ENCODE data around the gene COX6A2.
"Not testable (repeated sequence)": the region's sequence is repeated elsewhere in the genome, so short reads cannot be mapped to it uniquely, and the experiment has no call there.

Gene COX6A2

GRCh38 chr16:31461921-31462804 lies 34.0 kb upstream of the COX6A2 start:
- no peak for DNase-seq (ENCODE audit: low spot score)

DNA sequence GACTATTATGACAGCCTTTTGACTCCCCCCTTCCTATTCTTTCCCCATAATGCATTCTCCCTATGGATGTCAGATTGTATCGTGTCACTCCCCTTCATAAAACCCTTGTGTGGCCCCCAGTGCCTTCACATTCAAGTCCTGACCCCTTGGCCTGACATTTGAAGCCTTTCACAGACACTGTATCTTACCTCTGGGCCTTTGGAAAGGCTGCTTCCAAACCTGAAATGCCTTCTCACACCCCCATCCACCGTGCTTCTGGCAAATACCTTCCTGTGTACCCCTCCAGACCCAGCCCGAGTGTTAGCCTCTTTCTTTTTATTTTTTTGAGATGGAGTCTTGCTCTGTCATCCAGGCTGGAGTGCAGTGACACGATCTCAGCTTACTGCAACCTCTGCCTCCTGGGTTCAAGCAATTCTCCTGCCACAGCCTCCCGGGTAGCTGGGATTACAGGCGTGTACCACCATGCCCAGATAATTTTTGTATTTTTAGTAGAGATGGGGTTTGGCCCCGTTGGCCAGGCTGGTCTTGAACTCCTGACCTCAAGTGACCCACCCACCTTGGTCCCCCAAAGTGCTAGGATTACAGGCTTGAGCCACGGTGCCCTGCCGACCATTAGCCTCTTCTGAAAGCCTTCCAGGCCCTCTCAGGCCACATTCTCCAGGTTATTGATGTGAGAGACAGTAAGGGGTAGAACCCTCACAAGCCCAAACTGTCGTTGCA lies 33.2 kb upstream of the COX6A2 start:
- no peak for DNase-seq (ENCODE audit: low spot score)

DNA sequence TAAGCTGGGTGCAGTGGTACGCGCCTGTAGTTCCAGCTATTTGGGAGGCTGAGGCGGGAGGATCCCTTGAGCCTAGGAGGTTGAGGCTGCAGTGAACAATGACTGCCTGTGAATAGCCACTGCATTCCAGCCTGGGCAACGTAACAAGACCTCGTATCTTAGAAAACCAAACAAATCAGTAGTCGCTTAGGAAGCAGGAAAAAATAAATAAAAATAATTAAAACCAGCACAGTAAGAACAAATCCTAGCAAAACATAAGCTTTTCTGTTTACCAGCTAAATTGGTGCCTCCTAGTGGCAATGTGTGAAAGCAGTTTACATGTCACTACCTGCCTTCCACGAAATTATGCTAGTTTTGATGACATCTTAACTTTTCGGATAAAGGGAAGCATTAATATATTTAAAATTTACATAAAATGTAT lies 32.4 kb upstream of the COX6A2 start:
- peak; percentile 36 for DNase-seq (ENCODE audit: low spot score)

DNA sequence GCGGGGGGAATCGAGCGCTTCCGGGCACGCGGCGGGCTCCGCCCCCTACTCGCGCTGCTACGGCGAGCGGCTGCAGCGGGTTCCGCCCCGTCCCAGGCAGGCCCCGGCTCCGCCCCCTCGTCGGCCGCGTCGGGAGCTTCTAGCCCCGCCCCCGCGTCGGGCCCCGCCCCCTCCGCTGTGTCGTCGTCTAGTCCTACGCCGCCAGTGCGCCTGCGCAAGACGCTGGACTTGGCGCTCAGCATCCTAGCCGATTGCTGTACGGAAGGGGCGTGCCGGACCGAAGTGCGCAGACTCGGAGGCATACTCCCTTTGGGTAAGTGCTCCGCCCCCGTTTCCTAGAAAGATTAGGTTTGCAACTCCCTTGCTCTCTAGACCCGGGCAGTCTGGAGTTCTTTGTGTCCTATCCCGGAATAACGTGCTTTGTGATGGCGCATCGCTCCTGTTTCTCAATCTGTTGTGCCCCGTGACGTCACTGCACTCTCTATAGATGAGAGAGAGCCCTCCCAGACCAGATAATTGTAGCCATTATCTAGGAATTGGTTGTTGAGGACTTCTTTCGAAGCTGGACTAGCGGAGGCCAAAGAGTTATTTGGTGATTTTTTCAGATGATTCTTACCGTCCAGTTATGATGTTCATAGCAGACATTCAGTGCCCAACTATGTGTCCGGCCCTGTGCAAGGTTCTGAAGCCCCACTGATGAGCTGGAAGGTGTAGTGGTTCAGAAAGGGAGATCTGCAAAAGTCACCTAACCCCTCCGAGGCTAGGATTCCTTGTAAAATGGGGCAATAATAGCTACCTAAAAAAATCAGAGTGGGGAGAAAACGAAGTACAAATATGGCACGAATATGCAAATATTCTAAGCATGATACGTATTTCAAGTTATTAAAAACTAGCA lies 31.8 kb upstream of the COX6A2 start:
- peak; percentile 98 for DNase-seq (ENCODE audit: low spot score)

- peak; percentile 92 for DNase-seq (ENCODE audit: low spot score)
Measured at GRCh38 chr16:31458844-31459686, 30.9 kb upstream of the COX6A2 start, which contains the start of gene ARMC5. TSS of gene ARMC5 (plus strand) at chr16:31459501. CDS start at chr16:31459525, 24 bp downstream.

GRCh38 chr16:31458073-31458843 lies 30.1 kb upstream of the COX6A2 start:
- peak; percentile 58 for DNase-seq (ENCODE audit: low spot score)

GRCh38 chr16:31456988-31457360 lies 28.8 kb upstream of the COX6A2 start:
- no peak for DNase-seq (ENCODE audit: low spot score)

- no peak for DNase-seq (ENCODE audit: low spot score)
Measured at GRCh38 chr16:31455601-31456314, 27.6 kb upstream of the COX6A2 start.

GRCh38 chr16:31453255-31454204 lies 25.4 kb upstream of the COX6A2 start:
- DNase-seq (ENCODE audit: low spot score), result peak; percentile 28

DNA sequence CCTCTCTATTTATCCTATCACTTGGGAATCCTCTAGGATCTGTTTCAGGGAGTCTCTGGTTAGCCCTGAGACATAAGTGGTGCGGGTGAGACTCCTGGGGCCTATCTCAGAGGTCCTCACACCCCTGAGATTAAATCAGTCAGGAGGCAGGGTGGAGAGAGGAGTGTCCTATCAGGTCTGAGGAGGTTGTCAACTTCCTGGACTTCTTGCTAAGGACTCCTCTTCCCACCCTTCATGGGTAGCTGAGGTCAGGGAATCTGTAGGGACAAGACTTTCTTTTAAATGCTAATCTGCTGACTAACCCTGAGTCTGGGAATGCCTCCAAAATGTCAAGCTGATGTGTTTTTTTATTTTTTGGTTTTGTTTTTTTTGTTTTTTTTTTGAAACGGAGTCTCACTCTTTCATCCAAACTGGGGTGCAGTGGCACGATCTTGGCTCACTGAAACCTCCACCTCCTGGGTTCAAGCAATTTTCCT lies 24.5 kb upstream of the COX6A2 start:
- peak; percentile 79 for DNase-seq (ENCODE audit: low spot score)

DNA sequence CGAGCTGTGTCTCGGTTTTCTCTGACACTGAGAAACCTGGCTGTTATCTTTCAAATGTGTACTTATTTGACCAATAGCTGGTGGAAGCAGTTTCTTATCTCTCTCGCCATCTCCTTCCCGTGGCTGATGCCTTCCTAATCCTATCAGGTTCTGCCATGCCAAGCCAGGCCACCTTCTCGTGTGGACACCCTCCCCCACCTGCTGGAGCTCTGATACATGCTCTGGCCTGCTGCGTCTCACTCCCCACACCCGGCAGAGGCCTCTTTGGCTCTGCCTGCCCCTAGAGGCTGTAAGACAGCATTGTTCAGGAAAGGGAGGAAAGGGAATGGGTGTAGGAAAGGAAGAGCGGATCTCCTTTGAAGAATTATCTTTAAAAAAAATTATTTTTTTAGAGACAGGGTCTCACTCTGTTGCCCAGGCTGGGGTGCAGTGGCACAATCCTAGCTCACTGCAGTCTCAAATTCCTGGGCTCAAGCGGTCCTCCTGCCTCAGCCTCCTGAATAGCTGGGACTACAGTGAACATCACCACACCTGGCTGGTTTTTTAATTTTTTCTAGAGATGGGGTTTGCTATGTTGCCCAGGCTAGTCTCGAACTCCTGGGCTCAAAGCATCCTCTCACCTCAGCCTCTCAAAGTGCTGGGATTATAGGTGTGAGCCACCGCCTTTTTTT lies 23.7 kb upstream of the COX6A2 start:
- DNase-seq (ENCODE audit: low spot score), result peak; percentile 76

GRCh38 chr16:31451201-31451600 lies 23.0 kb upstream of the COX6A2 start:
- DNase-seq (ENCODE audit: low spot score), result no peak

- not testable (repeated sequence) for DNase-seq (ENCODE audit: low spot score)
Measured at GRCh38 chr16:31445931-31446330, 17.8 kb upstream of the COX6A2 start.

- DNase-seq (ENCODE audit: low spot score), result no peak
Measured at GRCh38 chr16:31441956-31442355, 13.8 kb upstream of the COX6A2 start.

- no peak for DNase-seq (ENCODE audit: low spot score)
Measured at GRCh38 chr16:31440516-31441184, 12.5 kb upstream of the COX6A2 start.

DNA sequence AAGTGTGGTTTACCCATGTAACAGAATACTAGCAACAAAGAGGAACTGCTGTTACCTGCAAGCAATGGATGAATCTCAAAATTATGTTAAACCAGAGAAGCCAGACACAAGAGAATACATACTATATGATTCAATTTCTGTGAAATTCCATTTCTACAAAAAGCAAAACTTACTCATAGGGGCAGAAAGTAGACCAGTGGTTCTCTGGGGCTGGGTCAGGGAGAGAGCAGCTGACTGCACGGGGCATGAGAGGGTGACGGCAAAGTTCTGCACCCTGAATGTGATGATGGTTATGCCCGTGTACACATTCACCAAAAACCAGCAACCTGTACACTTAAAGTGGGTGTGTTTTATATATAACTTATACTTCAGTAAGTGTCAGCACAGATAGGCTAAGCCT lies 11.4 kb upstream of the COX6A2 start:
- no peak for DNase-seq (ENCODE audit: low spot score)

DNA sequence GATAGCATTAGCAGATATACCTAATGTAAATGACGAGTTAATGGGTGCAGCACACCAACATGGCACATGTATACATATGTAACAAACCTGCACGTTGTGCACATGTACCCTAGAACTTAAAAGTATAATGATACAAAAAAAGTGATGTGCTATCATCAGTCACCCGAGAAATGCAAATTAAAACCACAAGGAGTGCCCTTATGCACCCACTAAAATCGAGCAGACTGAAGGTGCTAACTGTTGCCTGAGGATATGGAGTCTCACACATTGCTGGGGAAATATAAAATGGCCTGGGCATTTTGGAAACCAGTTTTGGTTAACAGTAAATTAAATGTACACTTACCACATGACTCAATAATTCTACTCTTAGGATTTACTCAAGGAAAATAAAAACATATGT lies 10.9 kb upstream of the COX6A2 start:
- not testable (repeated sequence) for DNase-seq (ENCODE audit: low spot score)

All from GM03348 (cell line).